ENCODE data around the gene GRN. TPM values are rescaled to one million over a fixed set of nuclear protein-coding genes. Genes with fewer than 3 reads are reported as not detected.

The GRN gene
- total RNA-seq, 1 experiment from 2014 or later = 127 TPM

- WGBS (ENCODE audit: extremely low coverage, insufficient read length, low lambda C conversion rate) = no CpG with 5 or more reads among the region's 39 CpGs
Measured at GRCh38 chr17:44308320-44308818, 36.7 kb upstream of the GRN start, which contains the start of gene RUNDC3A. Gene RUNDC3A, plus strand, starts transcription at chr17:44308601. Its CDS starts 232 bp downstream, at chr17:44308833.

More at GRCh38 chr17:44308320-44308818, 36.7 kb upstream of the GRN start, which contains the start of gene RUNDC3A:
- H2BK15ac ChIP-seq (ENCODE audit: low read depth, low read length) = no peak within 1 kb of the TSS
- peaks cover 0 to 7% (median 5%) of the 10 kb centered on the region in 3 experiments; a peak in 3 of 7 replicates for H3K36me3 Mint-ChIP-seq (ENCODE audit: insufficient read depth in 1 of 3, low read depth in 3 of 3)
- TF ChIP-seq CTCF (conservative IDR thresholded peaks at IDR 0.05) = no peak
- H3K27ac ChIP-seq (ENCODE audit: insufficient read length, low read depth, low read length) = no peak within 1 kb of the TSS
- H3K79me2 ChIP-seq (ENCODE audit: insufficient read depth, low read length) = no peaks in the 10 kb centered on the region
- peak within 1 kb of the TSS; percentile 41 for H3K18ac ChIP-seq (ENCODE audit: insufficient read length, low read depth, low read length)
- H3T11ph ChIP-seq (ENCODE audit: low read length) = no peak within 1 kb of the TSS
- no peaks in the 10 kb centered on the region for H4K20me1 ChIP-seq (ENCODE audit: control insufficient read depth, insufficient read depth, insufficient read length)
- H3K4me1 Mint-ChIP-seq = peaks cover 34 to 49% of the 10 kb centered on the region in 2 experiments
- peaks cover 7% of the 10 kb centered on the region; the same call in 1 of the 2 replicates for H3K4me1 ChIP-seq (ENCODE audit: insufficient read depth, low read length)
- H3K23me2 ChIP-seq (ENCODE audit: insufficient read length, low read depth, low read length, poor library complexity, severe bottlenecking) = peaks cover 9% of the 10 kb centered on the region
- H3K27ac Mint-ChIP-seq = peak within 1 kb of the TSS in 1 of 3 experiments; percentile 89; a peak in 2 of 7 replicates
- H3K23ac ChIP-seq (ENCODE audit: insufficient read length, low read depth, low read length) = no peak within 1 kb of the TSS
- no peaks in the 10 kb centered on the region for H3K9me3 Mint-ChIP-seq
- H2BK12ac ChIP-seq (ENCODE audit: insufficient read length, low read depth, low read length) = no peak within 1 kb of the TSS
- no peak within 1 kb of the TSS for H4K91ac ChIP-seq (ENCODE audit: insufficient read length, low read depth, low read length)
- no peak within 1 kb of the TSS for H3K9ac ChIP-seq (ENCODE audit: extremely low read depth, insufficient read length, low read length)
- peak within 1 kb of the TSS; percentile 67 to 81 for H3K4me3 Mint-ChIP-seq
- H2BK5ac ChIP-seq (ENCODE audit: insufficient read length, low read length) = no peak within 1 kb of the TSS
- no peak within 1 kb of the TSS for H2AK5ac ChIP-seq (ENCODE audit: insufficient read length, low read length)
- H2BK120ac ChIP-seq (ENCODE audit: low read depth, low read length, poor library complexity, severe bottlenecking) = no peak within 1 kb of the TSS
- no peak within 1 kb of the TSS for H3K4ac ChIP-seq (ENCODE audit: low read depth, low read length)
- H2AFZ ChIP-seq (ENCODE audit: low read length) = no peak within 1 kb of the TSS
- H2BK20ac ChIP-seq (ENCODE audit: low read depth, low read length, poor library complexity, severe bottlenecking) = no peak within 1 kb of the TSS
- peak; percentile 98 for DNase-seq
- H3K14ac ChIP-seq (ENCODE audit: insufficient read depth, low read length) = no peak within 1 kb of the TSS
- no peak within 1 kb of the TSS for H4K5ac ChIP-seq (ENCODE audit: insufficient read length, low read depth, low read length)
- H3K27me3 Mint-ChIP-seq (ENCODE audit: low read depth) = peaks cover 23% of the 10 kb centered on the region
- H3K56ac ChIP-seq (ENCODE audit: insufficient read length, low read depth, low read length) = no peak within 1 kb of the TSS
- H3K4me2 ChIP-seq (ENCODE audit: insufficient read depth, insufficient read length, low read length) = peak within 1 kb of the TSS; percentile 75
- H3K9me3 ChIP-seq (ENCODE audit: control insufficient read depth, low read depth, low read length) = no peaks in the 10 kb centered on the region
- no peaks in the 10 kb centered on the region for H3K79me1 ChIP-seq (ENCODE audit: insufficient read depth, low read depth, low read length, poor library complexity, severe bottlenecking)
- no peaks in the 10 kb centered on the region; the same call in 1 of the 2 replicates for H3K27me3 ChIP-seq (ENCODE audit: insufficient read depth, low read length)
- no peak within 1 kb of the TSS for H4K8ac ChIP-seq (replicated peaks; ENCODE audit: insufficient read length, low read depth, low read length)

Data from H9 (cell line).